HG03460 (cell line): ENCODE data around the gene ABCF3.

Experiments
- ATAC-seq: cut with Tn5 transposase; IDR thresholded peaks from one replicate; pipeline ENCODE4 v1.9.1; 2021; ENCODE audit not compliant: unreplicated experiment

ABCF3 gene

DNA sequence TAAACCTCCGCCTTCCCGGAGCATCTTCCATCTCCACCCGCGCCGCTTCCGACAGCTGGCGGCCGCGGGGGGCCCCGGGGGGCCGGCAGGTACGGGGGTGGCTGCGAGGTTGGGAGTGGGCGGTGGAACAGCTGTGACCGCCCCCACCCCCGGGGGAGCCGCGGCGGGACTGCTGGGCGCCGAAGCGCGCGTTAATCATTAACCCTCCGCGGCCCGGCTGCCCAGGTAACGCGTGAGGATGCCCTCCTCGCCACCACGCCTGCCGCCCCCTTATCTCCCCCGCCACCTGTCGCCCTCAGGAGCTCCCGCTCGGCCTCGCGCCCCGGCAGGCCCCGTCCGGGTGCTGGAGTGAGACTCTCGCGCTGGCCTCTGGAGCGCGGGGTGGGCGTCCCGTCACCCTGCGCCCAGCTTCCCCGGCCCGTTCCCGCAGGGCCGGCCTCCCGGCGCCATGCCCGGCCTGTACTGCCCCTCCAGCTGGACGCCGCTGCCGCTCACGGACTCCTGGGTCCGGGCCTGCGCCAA is 44.1 kb downstream of the ABCF3 start:
- no peak for ATAC-seq

DNA sequence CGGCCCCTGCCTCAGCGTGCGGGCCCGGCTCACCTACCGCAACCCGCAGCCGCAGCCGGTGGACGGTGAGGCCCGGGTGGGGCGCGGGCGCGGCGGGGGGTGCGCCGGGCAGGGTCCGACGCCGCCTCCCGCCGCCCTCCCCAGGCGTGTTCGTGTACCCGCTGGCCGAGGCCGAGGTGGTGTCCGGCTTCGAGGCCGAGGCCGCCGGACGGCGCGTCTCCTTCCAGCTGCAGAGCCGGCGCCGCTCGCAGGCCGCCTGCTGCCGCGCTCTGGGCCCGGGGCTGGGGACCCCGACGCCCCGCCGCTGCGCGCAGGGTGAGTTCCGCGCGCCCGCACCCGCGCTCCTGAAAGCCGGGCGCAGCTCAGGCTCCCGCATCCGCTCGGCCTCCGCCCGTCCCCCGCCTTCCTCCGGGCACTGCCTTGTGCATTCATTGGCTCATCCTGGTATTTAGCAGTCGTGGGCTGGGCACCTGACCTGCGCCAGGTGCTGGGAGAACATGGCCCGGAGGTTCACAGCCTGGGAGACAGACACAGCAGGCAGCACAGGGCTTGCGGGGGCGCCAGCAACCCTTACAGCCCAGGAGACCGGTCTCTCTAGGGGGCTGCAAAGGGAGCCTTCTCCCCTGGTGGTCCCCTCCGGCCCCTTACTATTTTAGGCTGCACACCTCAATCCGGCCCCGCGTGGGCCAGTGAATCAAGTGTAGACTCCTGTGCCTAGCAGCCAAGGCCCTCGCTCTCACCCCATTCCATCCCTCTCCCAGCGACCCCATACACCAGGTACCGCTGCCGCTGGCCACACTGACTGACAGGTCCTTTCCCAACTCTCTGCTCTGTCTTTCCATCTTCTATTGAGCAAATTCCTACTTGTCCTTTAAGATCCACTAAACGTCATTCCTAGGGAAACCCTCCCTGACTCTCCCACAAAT is 44.9 kb downstream of the ABCF3 start:
- no peak for ATAC-seq

DNA sequence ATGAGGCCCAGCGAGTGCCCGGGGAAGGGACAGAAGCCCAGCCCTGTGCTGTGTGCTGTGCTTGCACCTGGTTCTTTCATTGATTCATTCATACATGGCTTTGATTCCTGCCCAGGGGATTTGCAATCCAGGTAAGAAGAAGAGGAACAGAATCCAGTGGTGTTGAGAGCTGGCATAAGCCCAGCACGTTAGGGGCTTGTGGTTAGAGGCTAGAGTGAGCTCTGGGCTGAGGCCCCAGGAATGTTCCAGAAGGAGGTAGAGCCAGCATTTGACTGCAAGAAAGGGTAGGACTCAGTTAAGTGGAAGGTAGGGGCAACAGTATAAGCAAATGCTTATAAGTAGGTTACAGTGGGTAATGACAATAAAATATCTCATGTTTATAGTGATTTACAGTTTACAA is 45.7 kb downstream of the ABCF3 start:
- no peak for ATAC-seq

DNA sequence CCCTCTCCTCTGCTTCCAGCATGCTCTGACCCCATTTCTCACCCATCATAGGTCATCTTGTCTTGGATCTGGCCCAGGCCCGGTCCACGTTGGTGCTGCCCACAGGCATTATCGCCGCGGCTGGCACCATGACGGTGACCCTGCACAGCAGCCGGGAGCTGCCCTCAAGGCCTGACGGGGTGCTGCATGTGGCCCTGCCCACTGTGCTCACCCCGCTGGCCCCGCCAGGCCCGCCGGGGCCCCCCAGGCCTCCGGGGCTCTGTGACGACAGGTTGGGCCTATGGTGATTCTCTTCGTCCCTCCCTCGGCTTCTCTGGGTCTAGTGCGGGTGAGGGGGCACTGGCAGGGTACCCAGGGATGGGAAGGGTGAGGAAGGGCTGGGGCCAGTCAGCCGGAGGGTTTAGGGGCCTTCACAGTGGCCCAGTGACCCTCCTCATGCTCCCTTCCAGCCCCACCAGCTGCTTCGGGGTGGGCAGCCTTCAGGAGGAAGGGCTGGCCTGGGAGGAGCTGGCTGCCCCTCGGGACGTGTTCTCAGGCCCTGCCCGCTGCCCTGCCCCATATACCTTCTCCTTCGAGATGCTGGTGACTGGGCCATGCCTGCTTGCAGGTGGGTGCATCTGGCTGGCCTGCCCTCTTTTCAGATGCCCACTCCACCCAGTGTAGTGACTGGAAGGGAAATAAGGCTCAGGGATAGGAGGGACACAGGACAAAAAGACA is 47.3 kb downstream of the ABCF3 start:
- no peak for ATAC-seq

DNA sequence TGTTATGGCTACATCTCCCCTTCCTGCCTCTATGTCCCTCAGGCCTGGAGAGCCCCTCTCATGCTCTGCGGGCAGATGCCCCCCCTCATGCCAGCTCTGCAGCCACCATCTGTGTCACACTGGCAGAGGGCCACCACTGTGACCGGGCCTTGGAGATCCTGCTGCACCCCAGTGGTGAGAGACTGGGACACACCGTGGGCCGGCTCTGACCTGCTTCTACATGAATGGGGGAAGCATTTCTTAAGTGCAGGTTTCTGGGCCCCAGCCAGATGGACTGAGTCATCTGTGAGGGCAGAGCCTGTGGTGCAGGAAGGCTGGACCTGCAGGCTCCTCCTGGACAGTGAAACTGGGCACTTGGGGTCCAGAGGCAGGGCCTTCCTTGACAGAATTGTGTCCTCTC is 48.2 kb downstream of the ABCF3 start:
- ATAC-seq, result no peak

DNA sequence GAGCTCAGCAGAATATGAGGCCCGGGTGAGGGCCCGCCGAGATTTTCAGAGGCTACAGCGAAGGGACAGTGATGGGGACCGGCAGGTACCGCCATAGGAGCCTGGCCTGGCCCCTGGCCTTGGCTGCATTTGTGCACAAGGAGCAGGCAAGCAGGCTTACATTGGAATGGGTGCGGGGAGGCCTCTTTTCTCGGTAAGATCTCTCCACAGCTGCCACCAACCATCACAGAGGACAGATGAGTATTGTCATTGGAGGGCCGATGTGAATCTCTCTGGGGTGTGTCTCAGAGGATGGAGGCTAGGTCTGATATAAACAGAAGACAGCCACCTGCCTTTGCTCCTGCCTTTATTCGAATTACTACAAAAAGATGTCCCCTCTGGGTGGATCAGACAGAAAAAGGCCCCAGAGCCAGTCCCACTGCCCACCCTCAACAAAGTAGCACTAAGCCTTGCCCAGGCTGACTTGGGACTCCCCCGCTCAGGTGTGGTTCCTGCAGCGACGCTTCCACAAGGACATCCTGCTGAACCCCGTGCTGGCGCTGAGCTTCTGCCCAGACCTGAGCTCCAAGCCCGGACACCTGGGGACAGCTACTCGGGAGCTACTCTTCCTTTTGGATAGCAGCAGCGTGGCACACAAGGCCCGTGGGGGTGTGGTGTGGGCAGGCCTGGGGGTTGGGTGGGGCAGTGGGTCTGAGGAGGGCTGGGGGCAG is 48.8 kb downstream of the ABCF3 start:
- no peak for ATAC-seq

DNA sequence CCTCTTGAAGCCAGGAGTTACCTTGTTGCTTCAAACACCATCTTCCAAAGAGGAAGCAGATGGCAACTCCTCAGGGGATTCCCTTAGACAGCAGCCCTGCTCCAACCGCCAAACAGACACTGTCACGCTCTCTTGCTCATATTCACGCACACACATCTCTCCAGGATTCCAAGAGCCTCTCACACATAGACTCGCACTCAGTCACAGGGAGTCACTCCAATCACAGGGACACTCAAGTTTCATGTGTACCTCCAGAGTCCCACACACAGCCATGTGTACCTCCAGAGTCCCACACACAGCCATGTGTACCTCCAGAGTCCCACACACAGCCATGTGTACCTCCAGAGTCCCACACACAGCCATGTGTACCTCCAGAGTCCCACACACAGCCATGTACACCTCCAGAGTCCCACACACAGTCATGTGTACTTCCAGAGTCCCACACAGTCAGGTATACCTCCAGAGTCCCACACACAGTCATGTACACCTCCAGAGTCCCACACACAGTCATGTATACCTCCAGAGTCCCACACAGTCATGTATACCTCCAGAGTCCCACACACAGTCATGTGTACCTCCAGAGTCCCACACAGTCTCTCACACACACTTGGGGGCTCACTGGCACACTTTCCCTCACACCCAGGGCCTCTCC is 49.5 kb downstream of the ABCF3 start:
- no peak for ATAC-seq

DNA sequence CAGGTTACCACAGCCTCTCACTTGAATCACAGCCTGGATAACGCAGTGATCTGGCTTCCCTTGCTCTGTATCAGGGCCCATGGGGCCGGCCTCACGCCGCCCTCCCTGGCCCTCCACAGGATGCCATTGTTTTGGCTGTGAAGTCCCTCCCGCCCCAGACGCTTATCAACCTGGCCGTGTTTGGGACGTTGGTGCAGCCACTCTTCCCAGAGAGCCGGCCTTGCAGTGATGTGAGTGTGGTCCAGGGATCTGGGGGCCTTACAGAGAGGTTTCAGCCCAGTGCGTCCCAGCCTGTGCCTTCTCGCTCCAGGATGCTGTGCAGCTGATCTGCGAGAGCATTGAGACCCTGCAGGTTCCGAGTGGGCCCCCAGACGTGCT is 50.0 kb downstream of the ABCF3 start:
- no peak for ATAC-seq

DNA sequence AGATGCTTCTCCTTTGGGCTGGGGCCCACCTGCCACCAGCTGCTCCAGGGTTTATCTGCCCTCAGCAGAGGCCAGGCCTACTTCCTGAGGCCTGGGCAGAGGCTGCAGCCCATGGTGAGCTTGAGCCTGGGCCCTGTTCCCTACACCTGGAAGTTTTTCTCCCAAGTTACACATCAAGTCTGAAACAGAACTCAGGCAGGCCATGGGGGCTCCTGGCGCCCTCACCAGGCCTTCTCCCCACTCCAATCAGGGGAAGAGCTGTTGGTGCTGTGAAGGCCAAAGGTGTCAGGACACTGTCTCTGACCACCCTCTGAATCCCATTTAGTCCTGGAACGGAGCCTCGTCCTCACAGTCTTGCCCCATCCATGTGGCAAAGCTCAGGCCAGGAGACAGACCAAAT is 50.6 kb downstream of the ABCF3 start:
- ATAC-seq, result no peak

DNA sequence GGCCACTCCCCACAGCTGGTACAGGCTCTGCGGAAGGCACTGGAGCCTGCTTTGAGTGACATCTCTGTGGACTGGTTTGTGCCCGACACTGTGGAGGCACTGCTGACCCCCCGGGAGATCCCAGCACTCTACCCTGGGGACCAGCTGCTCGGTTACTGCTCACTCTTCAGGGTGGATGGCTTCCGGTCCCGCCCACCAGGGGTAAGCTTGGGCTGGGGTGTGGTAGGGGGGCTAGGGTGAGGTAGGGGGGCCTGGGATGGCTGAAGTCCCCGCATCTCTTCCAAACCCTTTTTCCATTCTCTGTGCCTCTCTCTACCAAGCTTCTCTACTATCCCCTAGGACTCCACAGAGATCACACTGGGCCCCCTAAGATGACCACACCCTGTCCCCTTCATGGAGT is 51.2 kb downstream of the ABCF3 start:
- ATAC-seq, result no peak

DNA sequence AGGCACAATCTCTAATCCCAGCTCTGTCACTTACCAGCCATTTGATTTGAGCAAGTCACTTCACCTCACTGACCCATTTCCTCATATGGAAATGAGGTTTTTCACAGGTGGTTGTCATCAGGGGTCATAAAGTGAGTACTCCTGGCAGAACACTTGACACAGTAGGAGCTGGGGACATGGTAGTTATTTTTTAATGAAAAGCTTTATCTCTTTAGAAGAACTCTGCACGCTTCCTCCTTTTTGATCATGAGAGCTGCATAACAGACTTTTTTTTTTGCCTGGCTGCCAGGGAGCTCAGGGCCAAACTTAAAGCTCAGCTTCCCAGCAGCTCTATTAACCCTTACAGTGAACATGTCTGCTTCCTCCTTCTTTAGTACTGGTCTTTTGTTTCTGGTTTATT is 51.8 kb downstream of the ABCF3 start:
- ATAC-seq, result no peak

DNA sequence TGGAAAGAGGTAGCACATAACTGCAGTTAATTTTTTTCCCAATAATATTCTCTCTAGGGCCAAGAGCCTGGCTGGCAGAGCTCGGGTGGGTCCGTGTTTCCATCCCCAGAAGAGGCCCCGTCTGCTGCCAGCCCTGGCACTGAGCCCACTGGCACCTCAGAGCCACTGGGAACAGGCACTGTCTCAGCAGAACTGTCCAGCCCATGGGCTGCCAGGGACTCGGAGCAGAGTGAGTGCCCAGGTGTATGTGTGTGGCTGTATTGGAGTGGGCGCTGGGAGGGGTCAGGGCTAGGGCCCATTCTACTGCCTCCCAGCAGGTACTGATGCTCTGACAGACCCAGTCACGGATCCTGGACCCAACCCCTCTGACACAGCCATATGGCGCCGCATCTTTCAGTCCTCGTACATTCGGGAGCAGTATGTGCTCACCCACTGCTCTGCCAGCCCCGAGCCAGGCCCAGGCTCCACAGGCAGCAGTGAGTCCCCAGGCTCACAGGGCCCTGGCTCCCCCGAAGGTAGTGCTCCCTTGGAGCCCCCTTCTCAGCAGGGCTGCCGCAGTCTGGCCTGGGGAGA is 52.3 kb downstream of the ABCF3 start:
- no peak for ATAC-seq

DNA sequence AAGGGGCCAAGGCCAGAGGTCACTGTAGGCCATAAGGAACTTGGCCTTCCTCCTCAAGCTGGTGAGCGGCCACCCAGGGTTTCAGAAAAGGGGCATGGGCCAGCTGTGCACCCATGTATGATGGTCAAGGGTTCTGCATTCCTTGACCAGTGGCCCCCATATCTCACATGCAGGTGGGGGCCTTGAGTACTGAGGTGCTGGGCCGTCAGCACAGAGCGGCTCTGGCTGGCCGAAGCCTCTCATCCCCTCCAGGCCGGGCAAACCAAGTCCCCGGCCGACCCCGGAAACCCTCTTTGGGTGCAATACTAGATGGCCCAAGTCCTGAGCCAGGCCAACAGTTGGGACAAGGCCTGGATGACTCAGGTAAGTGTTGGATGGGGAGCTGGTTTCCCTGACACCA is 53.2 kb downstream of the ABCF3 start:
- no peak for ATAC-seq

DNA sequence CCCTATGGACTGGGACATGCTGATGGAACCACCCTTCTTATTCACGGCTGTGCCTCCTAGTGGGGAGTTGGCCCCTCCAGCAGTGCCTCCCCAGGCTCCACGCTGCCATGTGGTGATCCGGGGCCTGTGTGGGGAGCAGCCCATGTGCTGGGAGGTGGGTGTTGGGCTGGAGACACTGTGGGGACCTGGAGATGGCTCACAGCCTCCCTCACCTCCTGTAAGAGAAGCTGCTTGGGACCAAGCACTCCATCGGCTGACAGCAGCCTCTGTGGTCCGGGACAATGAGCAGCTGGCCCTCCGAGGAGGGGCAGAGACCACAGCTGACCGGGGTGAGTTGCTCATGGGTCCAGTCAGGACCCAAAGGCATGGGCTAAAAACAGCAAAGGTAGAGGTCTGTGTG is 53.7 kb downstream of the ABCF3 start:
- ATAC-seq, result no peak

DNA sequence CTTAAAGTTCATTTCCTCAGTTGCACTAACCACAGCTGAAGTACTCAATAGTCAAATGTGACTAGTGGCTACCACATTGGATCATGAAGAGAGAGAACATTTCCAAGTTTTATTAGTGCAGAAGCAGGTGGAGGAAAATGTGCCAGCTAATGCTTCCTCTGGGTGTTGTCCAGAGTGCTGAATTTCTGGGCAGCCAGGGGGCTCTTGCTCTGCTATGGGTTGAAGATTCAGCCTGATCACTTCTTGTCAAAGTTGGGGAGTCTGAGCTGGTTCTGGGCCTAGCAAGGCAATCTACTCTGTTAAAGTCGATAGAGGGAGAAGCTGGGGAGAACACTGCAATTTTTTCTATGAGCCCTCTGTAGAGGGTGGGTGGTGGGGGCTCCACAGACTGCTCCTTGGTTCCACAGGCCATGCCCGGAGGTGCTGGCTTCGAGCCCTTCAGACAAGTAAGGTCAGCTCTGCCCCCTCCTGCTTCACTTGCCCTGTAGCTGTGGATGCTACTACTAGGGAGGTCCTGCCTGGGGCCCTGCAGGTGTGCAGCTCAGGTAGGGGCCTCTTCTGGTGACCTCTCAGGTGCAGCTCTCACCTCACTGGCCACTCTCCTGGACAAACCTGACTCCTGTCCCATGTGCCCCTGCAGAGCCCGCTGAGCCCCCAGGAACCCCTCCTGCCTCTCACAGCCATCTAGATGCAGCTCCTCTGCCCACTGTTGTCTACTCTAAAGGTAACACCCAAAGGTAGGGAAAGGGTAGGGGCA is 54.6 kb downstream of the ABCF3 start:
- ATAC-seq, result no peak

DNA sequence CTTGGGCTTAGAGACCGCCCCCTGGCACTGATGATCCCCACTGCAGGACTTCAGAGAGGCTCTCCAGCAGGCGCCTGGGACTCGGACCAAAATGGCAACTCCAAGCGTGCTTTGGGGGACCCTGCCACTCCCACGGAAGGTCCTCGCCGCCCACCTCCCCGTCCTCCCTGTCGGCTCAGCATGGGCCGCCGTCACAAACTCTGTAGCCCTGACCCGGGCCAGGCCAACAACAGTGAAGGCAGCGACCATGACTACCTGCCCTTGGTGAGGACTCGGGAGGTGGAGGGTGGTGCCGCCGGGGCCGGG is 55.1 kb downstream of the ABCF3 start:
- ATAC-seq, result no peak

DNA sequence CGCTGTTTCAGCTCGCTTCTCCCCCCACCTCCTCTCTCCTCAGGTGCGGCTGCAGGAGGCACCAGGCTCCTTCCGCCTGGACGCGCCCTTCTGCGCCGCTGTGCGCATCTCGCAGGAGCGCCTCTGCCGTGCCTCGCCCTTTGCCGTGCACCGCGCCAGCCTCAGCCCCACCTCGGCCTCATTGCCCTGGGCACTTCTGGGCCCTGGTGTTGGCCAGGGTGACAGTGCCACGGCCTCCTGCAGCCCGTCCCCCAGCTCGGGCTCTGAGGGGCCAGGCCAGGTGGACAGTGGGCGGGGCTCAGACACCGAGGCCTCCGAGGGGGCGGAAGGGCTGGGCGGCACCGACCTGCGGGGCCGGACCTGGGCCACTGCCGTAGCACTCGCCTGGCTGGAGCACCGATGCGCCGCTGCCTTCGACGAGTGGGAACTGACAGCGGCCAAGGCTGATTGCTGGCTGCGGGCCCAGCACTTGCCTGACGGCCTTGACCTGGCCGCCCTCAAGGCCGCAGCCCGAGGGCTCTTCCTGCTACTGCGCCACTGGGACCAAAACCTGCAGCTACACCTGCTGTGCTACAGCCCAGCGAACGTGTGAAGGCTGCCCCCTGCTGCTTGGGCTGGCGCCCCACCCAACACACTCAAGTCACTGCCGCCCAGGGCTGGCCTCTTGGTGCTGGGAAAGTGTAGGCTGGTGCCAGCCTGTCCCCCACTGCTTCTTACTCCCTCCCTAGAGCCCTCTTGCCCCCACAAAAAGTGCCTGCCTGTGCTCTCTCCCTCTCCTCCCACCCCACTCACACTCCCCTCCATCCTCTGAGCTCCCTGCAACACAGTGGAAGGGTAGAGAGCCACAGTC is 55.7 kb downstream of the ABCF3 start:
- no peak for ATAC-seq

DNA sequence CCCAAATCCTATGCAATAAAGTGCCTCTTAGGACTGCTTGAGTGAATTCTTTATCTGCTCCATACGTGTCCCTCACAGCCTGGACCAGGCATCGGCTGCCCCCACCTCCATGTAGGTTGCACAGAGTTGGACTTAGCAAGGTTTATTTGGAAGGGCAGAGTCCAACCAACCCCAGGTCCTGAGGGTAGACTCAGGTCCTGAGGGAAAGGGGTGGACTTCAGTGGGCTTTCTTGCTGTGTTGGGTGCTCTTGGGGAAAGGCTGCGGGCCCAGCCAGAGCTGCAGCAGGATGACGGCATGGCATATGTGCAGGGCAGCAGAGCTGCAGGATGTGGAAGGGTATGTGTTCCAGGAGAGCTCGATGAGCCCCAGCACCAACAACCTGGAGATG is 56.3 kb downstream of the ABCF3 start:
- no peak for ATAC-seq
